HepG2 (cell line): Measurements from ENCODE around the gene TBC1D25. TPM values are rescaled to one million over a fixed set of nuclear protein-coding genes. Genes with fewer than 3 reads are reported as not detected.

Source experiments
- ATF7 ChIP-seq, 2 experiments: fragments of 450-650 bp in 1 of 2; sonication (generic) in 1 of 2; formaldehyde crosslinking in 1 of 2; IDR thresholded peaks; 2 replicates each; pipeline versions ENCODE4 v1.4.0 to v1.6.1; 2016 to 2020; ENCODE audit warnings: antibody characterized with exemption in 1 of 2, mild to moderate bottlenecking in 1 of 2, missing genetic modification reagents in 1 of 2
- BRD4 ChIP-seq: sonication (generic); formaldehyde crosslinking; IDR thresholded peaks from 2 replicates; pipeline ENCODE4 v1.4.0; 2020; ENCODE audit warnings: missing genetic modification reagents
- HDAC6 ChIP-seq: fragments of 200-600 bp; sonication (generic); IDR thresholded peaks from 2 replicates; pipeline ENCODE4 v1.7.0; 2017; ENCODE audit warnings: mild to moderate bottlenecking, antibody characterized with exemption, low read length, low read depth
- KDM1A ChIP-seq: IDR thresholded peaks from 2 replicates; pipeline ENCODE4 v1.6.1; 2016; ENCODE audit warnings: missing compliant biosample characterization
- KLF13 ChIP-seq: sonication (generic); formaldehyde crosslinking; IDR thresholded peaks from 2 replicates; pipeline ENCODE4 v1.4.0; 2020; ENCODE audit warnings: mild to moderate bottlenecking, missing genetic modification reagents
- MED13 ChIP-seq: sonication (generic); formaldehyde crosslinking; IDR thresholded peaks from 2 replicates; pipeline ENCODE4 v1.5.0; 2020; ENCODE audit warnings: missing genetic modification reagents
- MIXL1 ChIP-seq: IDR thresholded peaks from 2 replicates; pipeline ENCODE4 v1.6.1; 2016
- PHF5A ChIP-seq: IDR thresholded peaks from one replicate; pipeline ENCODE4 v1.6.1; 2018; ENCODE audit warnings: low read depth, missing genetic modification reagents; ENCODE audit not compliant: unreplicated experiment
- TARDBP ChIP-seq: sonication (generic); formaldehyde crosslinking; IDR thresholded peaks from 2 replicates; pipeline ENCODE4 v1.8.0; 2022; ENCODE audit warnings: mild to moderate bottlenecking, missing genetic modification reagents
- ZBTB7B ChIP-seq: sonication (generic); formaldehyde crosslinking; IDR thresholded peaks from 2 replicates; pipeline ENCODE4 v1.4.0; 2020; ENCODE audit warnings: missing genetic modification reagents
- ZNF354B ChIP-seq: sonication (generic); formaldehyde crosslinking; IDR thresholded peaks from 2 replicates; pipeline ENCODE4 v1.8.0; 2022; ENCODE audit warnings: mild to moderate bottlenecking, missing genetic modification reagents
- ZNF563 ChIP-seq: sonication (generic); formaldehyde crosslinking; IDR thresholded peaks from 2 replicates; pipeline ENCODE4 v1.8.0; 2022; ENCODE audit warnings: mild to moderate bottlenecking, moderate library complexity, missing genetic modification reagents
- polyA plus RNA-seq, 8 experiments: library from polyadenylated mRNA; depleted of rRNA in 3 of 8; stranded (reverse) in 7 of 8; unstranded in 1 of 8; fragments of >200 nt; fragmentation: Illumina TruSeq in 4 of 8; extraction: Trizol in 4 of 8; gene quantifications; 2 replicates each; pipeline versions ENCODE4 v1.2.1 to v1.2.3, GENCODE V29; 2011 to 2016; ENCODE audit warnings: low read depth in 4 of 8, missing spikeins in 1 of 8, mixed read lengths in 1 of 8; ENCODE audit not compliant: insufficient read depth in 1 of 8
- total RNA-seq, 5 experiments: library from RNA; depleted of rRNA; stranded (reverse); fragments of >200 nt; fragmentation: Illumina TruSeq; extraction: Trizol; gene quantifications; 2 replicates each; pipeline ENCODE4 v1.2.3, GENCODE V29; 2016; ENCODE audit warnings: low read depth in 1 of 5
- TF ChIP-seq, protein P1 (sequence below): sonication (generic); formaldehyde crosslinking; IDR thresholded peaks from 2 replicates; pipeline ENCODE4 v1.9.0; 2021; ENCODE audit warnings: missing genetic modification reagents, borderline replicate concordance
- TF ChIP-seq, protein P2 (sequence below): sonication (generic); formaldehyde crosslinking; IDR thresholded peaks from 2 replicates; pipeline ENCODE4 v1.4.0; 2020; ENCODE audit warnings: missing genetic modification reagents, mild to moderate bottlenecking, borderline replicate concordance
- TF ChIP-seq, protein P3 (sequence below): sonication (generic); formaldehyde crosslinking; IDR thresholded peaks from 2 replicates; pipeline ENCODE4 v1.8.1; 2023; ENCODE audit warnings: mild to moderate bottlenecking, missing genetic modification reagents
- TF ChIP-seq, protein P4 (sequence below): IDR thresholded peaks from 2 replicates; pipeline ENCODE4 v1.6.1; 2016; ENCODE audit warnings: low read depth
- TF ChIP-seq, protein P5 (sequence below): sonication (generic); formaldehyde crosslinking; IDR thresholded peaks from 2 replicates; pipeline ENCODE4 v1.8.0; 2022; ENCODE audit warnings: missing genetic modification reagents, mild to moderate bottlenecking, borderline replicate concordance
- TF ChIP-seq, protein P6 (sequence below): sonication (generic); formaldehyde crosslinking; IDR thresholded peaks from 2 replicates; pipeline ENCODE4 v1.5.0; 2020; ENCODE audit warnings: missing genetic modification reagents, mild to moderate bottlenecking, borderline replicate concordance

Gene TBC1D25
- total and polyA plus RNA-seq, 2 of the 13 experiments (the other 11 are each of a cell fraction or from before 2014, with no cell fraction given): 3.5 to 4.7 TPM

DNA sequence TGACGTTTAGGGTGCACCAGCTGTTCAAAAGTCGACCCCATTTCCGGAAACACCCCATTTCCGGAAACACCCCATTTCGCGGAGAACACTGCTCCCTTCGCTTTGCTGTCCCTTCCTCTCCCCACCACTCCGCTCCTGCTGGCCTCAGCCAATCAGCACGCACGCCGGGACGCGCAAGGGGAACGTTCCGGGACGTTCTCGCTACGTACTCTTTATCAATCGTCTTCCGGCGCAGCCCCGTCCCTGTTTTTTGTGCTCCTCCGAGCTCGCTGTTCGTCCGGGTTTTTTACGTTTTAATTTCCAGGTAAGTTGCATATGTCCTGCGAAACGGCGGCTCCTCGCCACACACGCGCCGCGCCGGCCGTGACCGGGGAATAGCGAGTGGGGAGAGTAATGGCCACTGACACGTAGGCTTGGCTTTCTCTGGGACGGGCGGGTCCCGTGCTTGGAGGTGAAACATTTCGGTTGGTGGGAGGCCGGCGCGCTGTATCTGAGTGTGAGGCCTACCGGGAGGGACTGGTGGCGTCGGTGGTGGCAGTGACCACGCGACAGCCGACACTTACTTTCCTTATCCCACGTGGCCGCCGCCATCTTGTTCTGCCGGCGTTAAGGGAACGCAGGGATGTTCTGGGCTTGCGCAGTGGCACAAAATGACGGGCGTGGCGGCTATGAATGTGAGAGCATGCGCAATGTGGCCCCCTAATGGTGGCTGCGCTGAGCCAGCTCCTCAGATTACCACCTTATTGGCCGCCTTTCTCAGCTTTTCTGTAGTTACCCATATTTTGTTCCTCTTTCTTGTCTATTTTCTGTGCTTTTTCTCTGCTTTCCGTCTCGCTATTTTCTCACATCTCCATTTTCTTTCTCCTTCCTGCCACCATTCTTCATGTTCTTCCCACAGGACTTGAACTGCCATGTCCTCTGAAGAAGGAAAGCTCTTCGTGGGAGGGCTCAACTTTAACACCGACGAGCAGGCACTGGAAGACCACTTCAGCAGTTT is 35.1 kb downstream of the TBC1D25 start, which contains the start of gene RBM3 (continued):
- TF ChIP-seq PHF5A (CRISPR knock-in tag): no peak
- TF ChIP-seq, protein P1, sequence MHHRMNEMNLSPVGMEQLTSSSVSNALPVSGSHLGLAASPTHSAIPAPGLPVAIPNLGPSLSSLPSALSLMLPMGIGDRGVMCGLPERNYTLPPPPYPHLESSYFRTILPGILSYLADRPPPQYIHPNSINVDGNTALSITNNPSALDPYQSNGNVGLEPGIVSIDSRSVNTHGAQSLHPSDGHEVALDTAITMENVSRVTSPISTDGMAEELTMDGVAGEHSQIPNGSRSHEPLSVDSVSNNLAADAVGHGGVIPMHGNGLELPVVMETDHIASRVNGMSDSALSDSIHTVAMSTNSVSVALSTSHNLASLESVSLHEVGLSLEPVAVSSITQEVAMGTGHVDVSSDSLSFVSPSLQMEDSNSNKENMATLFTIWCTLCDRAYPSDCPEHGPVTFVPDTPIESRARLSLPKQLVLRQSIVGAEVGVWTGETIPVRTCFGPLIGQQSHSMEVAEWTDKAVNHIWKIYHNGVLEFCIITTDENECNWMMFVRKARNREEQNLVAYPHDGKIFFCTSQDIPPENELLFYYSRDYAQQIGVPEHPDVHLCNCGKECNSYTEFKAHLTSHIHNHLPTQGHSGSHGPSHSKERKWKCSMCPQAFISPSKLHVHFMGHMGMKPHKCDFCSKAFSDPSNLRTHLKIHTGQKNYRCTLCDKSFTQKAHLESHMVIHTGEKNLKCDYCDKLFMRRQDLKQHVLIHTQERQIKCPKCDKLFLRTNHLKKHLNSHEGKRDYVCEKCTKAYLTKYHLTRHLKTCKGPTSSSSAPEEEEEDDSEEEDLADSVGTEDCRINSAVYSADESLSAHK (CRISPR knock-in tag): no peak
- TF ChIP-seq TARDBP (CRISPR knock-in tag): peak; percentile 34; the same call in 1 of the 2 replicates
- no peak for TF ChIP-seq ZNF563 (CRISPR knock-in tag)
- TF ChIP-seq, protein P2, sequence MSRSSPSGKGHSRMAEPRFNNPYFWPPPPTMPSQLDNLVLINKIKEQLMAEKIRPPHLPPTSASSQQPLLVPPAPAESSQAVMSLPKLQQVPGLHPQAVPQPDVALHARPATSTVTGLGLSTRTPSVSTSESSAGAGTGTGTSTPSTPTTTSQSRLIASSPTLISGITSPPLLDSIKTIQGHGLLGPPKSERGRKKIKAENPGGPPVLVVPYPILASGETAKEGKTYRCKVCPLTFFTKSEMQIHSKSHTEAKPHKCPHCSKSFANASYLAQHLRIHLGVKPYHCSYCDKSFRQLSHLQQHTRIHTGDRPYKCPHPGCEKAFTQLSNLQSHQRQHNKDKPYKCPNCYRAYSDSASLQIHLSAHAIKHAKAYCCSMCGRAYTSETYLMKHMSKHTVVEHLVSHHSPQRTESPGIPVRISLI (CRISPR knock-in tag): 0 out of 2 replicates have a peak, but pooled peaks have one; percentile 30
- TF ChIP-seq, protein P3, sequence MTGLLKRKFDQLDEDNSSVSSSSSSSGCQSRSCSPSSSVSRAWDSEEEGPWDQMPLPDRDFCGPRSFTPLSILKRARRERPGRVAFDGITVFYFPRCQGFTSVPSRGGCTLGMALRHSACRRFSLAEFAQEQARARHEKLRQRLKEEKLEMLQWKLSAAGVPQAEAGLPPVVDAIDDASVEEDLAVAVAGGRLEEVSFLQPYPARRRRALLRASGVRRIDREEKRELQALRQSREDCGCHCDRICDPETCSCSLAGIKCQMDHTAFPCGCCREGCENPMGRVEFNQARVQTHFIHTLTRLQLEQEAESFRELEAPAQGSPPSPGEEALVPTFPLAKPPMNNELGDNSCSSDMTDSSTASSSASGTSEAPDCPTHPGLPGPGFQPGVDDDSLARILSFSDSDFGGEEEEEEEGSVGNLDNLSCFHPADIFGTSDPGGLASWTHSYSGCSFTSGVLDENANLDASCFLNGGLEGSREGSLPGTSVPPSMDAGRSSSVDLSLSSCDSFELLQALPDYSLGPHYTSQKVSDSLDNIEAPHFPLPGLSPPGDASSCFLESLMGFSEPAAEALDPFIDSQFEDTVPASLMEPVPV (CRISPR knock-in tag): peak; percentile 52
- no peak for TF ChIP-seq ZBTB7B (CRISPR knock-in tag)
- TF ChIP-seq, protein P4, sequence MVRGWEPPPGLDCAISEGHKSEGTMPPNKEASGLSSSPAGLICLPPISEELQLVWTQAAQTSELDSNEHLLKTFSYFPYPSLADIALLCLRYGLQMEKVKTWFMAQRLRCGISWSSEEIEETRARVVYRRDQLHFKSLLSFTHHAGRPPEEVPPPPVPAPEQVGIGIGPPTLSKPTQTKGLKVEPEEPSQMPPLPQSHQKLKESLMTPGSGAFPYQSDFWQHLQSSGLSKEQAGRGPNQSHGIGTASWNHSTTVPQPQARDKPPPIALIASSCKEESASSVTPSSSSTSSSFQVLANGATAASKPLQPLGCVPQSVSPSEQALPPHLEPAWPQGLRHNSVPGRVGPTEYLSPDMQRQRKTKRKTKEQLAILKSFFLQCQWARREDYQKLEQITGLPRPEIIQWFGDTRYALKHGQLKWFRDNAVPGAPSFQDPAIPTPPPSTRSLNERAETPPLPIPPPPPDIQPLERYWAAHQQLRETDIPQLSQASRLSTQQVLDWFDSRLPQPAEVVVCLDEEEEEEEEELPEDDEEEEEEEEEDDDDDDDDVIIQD (CRISPR knock-in tag): no peak
- no peak for TF ChIP-seq MED13 (CRISPR knock-in tag)
- TF ChIP-seq, protein P5, sequence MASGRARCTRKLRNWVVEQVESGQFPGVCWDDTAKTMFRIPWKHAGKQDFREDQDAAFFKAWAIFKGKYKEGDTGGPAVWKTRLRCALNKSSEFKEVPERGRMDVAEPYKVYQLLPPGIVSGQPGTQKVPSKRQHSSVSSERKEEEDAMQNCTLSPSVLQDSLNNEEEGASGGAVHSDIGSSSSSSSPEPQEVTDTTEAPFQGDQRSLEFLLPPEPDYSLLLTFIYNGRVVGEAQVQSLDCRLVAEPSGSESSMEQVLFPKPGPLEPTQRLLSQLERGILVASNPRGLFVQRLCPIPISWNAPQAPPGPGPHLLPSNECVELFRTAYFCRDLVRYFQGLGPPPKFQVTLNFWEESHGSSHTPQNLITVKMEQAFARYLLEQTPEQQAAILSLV (CRISPR knock-in tag): peak; percentile 82; the same call in 1 of the 2 replicates
- TF ChIP-seq ATF7 (IDR thresholded peaks at IDR 0.05): no peak
- TF ChIP-seq ATF7 (CRISPR knock-in tag; IDR thresholded peaks at IDR 0.05): no peak
- TF ChIP-seq ZNF354B (CRISPR knock-in tag): no peak
- no peak for TF ChIP-seq KDM1A (CRISPR knock-in tag)
- TF ChIP-seq, protein P6, sequence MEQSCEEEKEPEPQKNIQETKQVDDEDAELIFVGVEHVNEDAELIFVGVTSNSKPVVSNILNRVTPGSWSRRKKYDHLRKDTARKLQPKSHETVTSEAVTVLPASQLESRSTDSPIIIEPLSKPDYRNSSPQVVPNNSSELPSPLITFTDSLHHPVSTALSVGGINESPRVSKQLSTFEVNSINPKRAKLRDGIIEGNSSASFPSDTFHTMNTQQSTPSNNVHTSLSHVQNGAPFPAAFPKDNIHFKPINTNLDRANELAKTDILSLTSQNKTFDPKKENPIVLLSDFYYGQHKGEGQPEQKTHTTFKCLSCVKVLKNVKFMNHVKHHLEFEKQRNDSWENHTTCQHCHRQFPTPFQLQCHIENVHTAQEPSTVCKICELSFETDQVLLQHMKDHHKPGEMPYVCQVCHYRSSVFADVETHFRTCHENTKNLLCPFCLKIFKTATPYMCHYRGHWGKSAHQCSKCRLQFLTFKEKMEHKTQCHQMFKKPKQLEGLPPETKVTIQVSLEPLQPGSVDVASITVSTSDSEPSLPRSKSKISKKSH (CRISPR knock-in tag): peak; percentile 40; the same call in 1 of the 2 replicates
- TF ChIP-seq HDAC6: no peak
- peak; percentile 59; the same call in 1 of the 2 replicates for TF ChIP-seq BRD4 (CRISPR knock-in tag)
- no peak for TF ChIP-seq KLF13 (CRISPR knock-in tag)
- TF ChIP-seq MIXL1 (CRISPR knock-in tag): no peak
